Activated CD8-positive, alpha-beta memory T cell treated with anti-CD3 and anti-CD28 coated beads, Interleukin-2, amount 50 U/mL, for 24 hours (primary cell): ENCODE data around the gene ALDH1L2.
"Not testable (repeated sequence)": the region's sequence is repeated elsewhere in the genome, so short reads cannot be mapped to it uniquely, and the experiment has no call there.

ENCODE experiments used
- DNase-seq: peaks from one replicate; pipeline ENCODE4 v3.0.0-alpha.2; 2020; ENCODE audit errors: extremely low read depth

ALDH1L2 gene

GRCh38 chr12:104977688-104978087 lies 106.6 kb downstream of the ALDH1L2 start:
- DNase-seq, result not testable (repeated sequence)

DNA sequence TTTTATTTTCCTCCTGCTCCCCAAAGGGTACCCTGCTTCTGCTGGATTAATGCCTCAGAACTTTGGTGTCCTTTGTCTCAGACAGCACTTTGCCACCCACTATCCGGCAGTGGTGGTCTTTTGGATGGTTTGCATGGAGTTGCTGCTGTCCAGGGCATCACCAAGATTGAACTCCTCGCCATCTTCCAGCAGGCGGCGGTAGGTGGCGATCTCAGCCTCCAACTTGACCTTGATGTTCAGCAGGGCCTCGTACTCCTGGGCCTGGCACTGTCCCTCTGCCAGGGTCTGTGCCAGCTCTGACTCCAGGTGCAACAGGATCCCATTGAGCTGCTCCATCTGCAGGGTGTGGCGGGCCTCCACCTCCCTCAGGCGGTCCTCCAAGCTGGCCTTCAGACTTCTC lies 107.6 kb downstream of the ALDH1L2 start:
- DNase-seq, result no peak

DNA sequence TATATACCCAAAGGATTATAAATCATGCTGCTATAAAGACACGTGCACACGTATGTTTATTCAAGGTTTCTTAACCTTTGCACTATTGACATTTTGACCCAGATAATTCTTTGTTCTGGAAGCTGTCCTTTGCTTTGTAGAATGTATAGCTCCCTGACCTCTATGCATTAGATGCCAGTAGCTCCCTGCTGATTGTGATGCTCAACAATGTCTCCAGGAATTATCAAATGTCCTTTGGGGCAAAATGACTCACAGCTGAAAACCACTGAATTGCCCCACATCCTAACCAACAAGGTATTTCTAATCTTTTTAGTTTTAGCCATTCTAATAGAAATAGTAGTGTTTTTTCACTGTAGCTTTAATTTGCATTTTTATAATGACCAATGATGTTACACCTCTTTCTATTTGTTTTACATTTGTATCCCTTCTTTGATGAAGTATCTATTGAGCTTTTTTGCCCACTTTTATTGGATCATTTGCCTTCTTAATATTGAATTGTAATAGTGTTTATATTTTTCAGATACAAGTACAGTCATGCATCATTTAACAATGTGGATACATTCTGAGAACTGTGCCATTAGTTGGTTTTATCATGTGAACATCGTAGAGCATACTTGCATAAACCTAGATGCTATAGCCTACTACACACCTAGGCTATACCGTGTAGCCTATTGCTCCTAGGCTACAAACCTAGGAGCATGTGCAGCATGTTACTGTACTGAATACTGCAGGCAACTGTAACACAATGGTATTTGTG lies 108.5 kb downstream of the ALDH1L2 start:
- DNase-seq, result no peak

GRCh38 chr12:104974626-104975290 lies 109.5 kb downstream of the ALDH1L2 start:
- DNase-seq, result no peak

DNA sequence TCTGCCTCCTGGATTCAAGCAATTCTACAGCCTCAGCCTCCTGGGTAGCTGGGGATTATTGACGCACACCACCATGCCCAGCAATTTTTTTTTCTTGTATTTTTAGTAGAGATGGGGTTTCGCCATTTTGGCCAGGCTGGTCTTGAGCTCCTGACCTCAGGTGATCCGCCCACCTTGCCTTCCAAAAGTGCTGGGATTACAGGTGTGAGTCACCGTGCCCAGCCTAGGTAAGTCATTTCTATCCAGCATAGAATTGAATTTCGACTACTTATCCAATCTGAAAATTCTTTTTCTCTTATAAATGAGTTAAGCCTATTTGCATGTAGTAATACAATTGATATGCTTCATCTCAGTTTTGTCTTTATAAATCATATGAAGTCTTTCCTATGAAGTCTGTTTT lies 111.0 kb downstream of the ALDH1L2 start:
- DNase-seq, result no peak

- DNase-seq, result no peak
Measured at GRCh38 chr12:104971306-104971705, 113.0 kb downstream of the ALDH1L2 start.
